ENCODE results near the gene SMIM41. TPM values are rescaled to one million over a fixed set of nuclear protein-coding genes. Genes with fewer than 3 reads are reported as not detected.

The SMIM41 gene
- total and polyA plus RNA-seq, 9 donors = 0.12 to 0.72 (median 0.23) TPM; not detected in 2

- Histone ChIP-seq H3K27ac (ENCODE audit: low read length) (peak overlapping the region; percentile 79), H3K27me3 (ENCODE audit: control insufficient read depth, insufficient read depth, low read length) (peaks cover 2% of the 10 kb centered on the region), H3K4me1 (ENCODE audit: control insufficient read depth, insufficient read depth, low read length) (peaks cover 45% of the 10 kb centered on the region), H3K9me3 (replicated peaks; ENCODE audit: control insufficient read depth, low read depth, low read length) (no peaks in the 10 kb centered on the region), H3K4me3 (ENCODE audit: low read length) (no peak overlapping the region), H3K36me3 (ENCODE audit: control insufficient read depth, insufficient read depth, low read length) (peaks cover 6% of the 10 kb centered on the region)
- peak; percentile 42 for DNase-seq
- WGBS (ENCODE audit: insufficient coverage) = 35% methylated on average over 16 of the region's 20 CpGs
Observed at GRCh38 chr12:52063082-52063924, 16.2 kb upstream of the SMIM41 start.

GRCh38 chr12:52063981-52064649 lies 15.4 kb upstream of the SMIM41 start:
- Histone ChIP-seq H3K27me3 (ENCODE audit: control insufficient read depth, insufficient read depth, low read length) (peaks cover 2% of the 10 kb centered on the region), H3K36me3 (ENCODE audit: control insufficient read depth, insufficient read depth, low read length) (peaks cover under 1% of the 10 kb centered on the region), H3K9me3 (replicated peaks; ENCODE audit: control insufficient read depth, low read depth, low read length) (no peaks in the 10 kb centered on the region), H3K4me3 (ENCODE audit: low read length) (no peak overlapping the region), H3K27ac (ENCODE audit: low read length) (peak overlapping the region; percentile 72), H3K4me1 (ENCODE audit: control insufficient read depth, insufficient read depth, low read length) (peaks cover 40% of the 10 kb centered on the region)
- 56% methylated on average over 8 of the region's 12 CpGs for WGBS (ENCODE audit: insufficient coverage)
- peak; percentile 63 for DNase-seq

GRCh38 chr12:52066346-52067080 lies 13.0 kb upstream of the SMIM41 start:
- Histone ChIP-seq H3K36me3 (ENCODE audit: control insufficient read depth, insufficient read depth, low read length) (no peaks in the 10 kb centered on the region), H3K4me3 (ENCODE audit: low read length) (no peak overlapping the region), H3K4me1 (ENCODE audit: control insufficient read depth, insufficient read depth, low read length) (peaks cover 54% of the 10 kb centered on the region), H3K27ac (ENCODE audit: low read length) (no peak overlapping the region), H3K9me3 (replicated peaks; ENCODE audit: control insufficient read depth, low read depth, low read length) (no peaks in the 10 kb centered on the region), H3K27me3 (ENCODE audit: control insufficient read depth, insufficient read depth, low read length) (peaks cover 2% of the 10 kb centered on the region)
- 76% methylated on average over 2 of the region's 8 CpGs for WGBS (ENCODE audit: insufficient coverage)
- DNase-seq = no peak

- Histone ChIP-seq H3K27me3 (ENCODE audit: control insufficient read depth, insufficient read depth, low read length) (peaks cover 2% of the 10 kb centered on the region), H3K27ac (ENCODE audit: low read length) (no peak overlapping the region), H3K4me3 (ENCODE audit: low read length) (no peak overlapping the region), H3K4me1 (ENCODE audit: control insufficient read depth, insufficient read depth, low read length) (peaks cover 52% of the 10 kb centered on the region), H3K9me3 (replicated peaks; ENCODE audit: control insufficient read depth, low read depth, low read length) (no peaks in the 10 kb centered on the region), H3K36me3 (ENCODE audit: control insufficient read depth, insufficient read depth, low read length) (peaks cover 3% of the 10 kb centered on the region)
- 62% methylated on average over 2 of the region's 3 CpGs for WGBS (ENCODE audit: insufficient coverage)
- DNase-seq = no peak
Observed at GRCh38 chr12:52067081-52067374, 12.5 kb upstream of the SMIM41 start.

GRCh38 chr12:52069327-52070184 lies 9.9 kb upstream of the SMIM41 start, which contains the start of gene ATG101:
Gene ATG101, plus strand, starts transcription at chr12:52069978. Its CDS starts 3,673 bp downstream, at chr12:52073651.
- H3K4me1 ChIP-seq (ENCODE audit: control insufficient read depth, insufficient read depth, low read length) = peaks cover 40% of the 10 kb centered on the region

GRCh38 chr12:52070185-52070925 lies 9.1 kb upstream of the SMIM41 start:
- H3K36me3 ChIP-seq (ENCODE audit: control insufficient read depth, insufficient read depth, low read length) = peaks cover 35% of the 10 kb centered on the region
- H3K27ac ChIP-seq (ENCODE audit: low read length) = peak overlapping the region; percentile 48
- H3K4me1 ChIP-seq (ENCODE audit: control insufficient read depth, insufficient read depth, low read length) = peaks cover 33% of the 10 kb centered on the region
- WGBS (ENCODE audit: insufficient coverage) = 2% methylated on average over 29 of the region's 37 CpGs
- peak overlapping the region; percentile 95 for H3K4me3 ChIP-seq (ENCODE audit: low read length)
- peaks cover 2% of the 10 kb centered on the region for H3K27me3 ChIP-seq (ENCODE audit: control insufficient read depth, insufficient read depth, low read length)
- no peaks in the 10 kb centered on the region for H3K9me3 ChIP-seq (replicated peaks; ENCODE audit: control insufficient read depth, low read depth, low read length)
- DNase-seq = no peak

More at GRCh38 chr12:52069327-52070184, 9.9 kb upstream of the SMIM41 start, which contains the start of gene ATG101:
- Histone ChIP-seq H3K36me3 (ENCODE audit: control insufficient read depth, insufficient read depth, low read length) (peaks cover 27% of the 10 kb centered on the region), H3K27me3 (ENCODE audit: control insufficient read depth, insufficient read depth, low read length) (peaks cover 2% of the 10 kb centered on the region), H3K4me3 (ENCODE audit: low read length) (peak within 1 kb of the TSS; percentile 95), H3K9me3 (replicated peaks; ENCODE audit: control insufficient read depth, low read depth, low read length) (no peaks in the 10 kb centered on the region), H3K27ac (ENCODE audit: low read length) (peak within 1 kb of the TSS; percentile 48)
- peak; percentile 98 for DNase-seq
- 0% methylated on average over 53 of the region's 60 CpGs for WGBS (ENCODE audit: insufficient coverage)

GRCh38 chr12:52073531-52074381 lies 5.7 kb upstream of the SMIM41 start:
- H3K4me3 ChIP-seq (ENCODE audit: low read length) = no peak overlapping the region
- H3K27ac ChIP-seq (ENCODE audit: low read length) = no peak overlapping the region
- no peaks in the 10 kb centered on the region for H3K9me3 ChIP-seq (replicated peaks; ENCODE audit: control insufficient read depth, low read depth, low read length)
- peaks cover 33% of the 10 kb centered on the region for H3K4me1 ChIP-seq (ENCODE audit: control insufficient read depth, insufficient read depth, low read length)
- 90% methylated on average over 14 of the region's 23 CpGs for WGBS (ENCODE audit: insufficient coverage)
- H3K36me3 ChIP-seq (ENCODE audit: control insufficient read depth, insufficient read depth, low read length) = peaks cover 65% of the 10 kb centered on the region
- no peaks in the 10 kb centered on the region for H3K27me3 ChIP-seq (ENCODE audit: control insufficient read depth, insufficient read depth, low read length)
- peak; percentile 57 for DNase-seq

GRCh38 chr12:52074971-52075724 lies 4.4 kb upstream of the SMIM41 start:
- Histone ChIP-seq H3K4me1 (ENCODE audit: control insufficient read depth, insufficient read depth, low read length) (peaks cover 37% of the 10 kb centered on the region), H3K27me3 (ENCODE audit: control insufficient read depth, insufficient read depth, low read length) (peaks cover 6% of the 10 kb centered on the region), H3K4me3 (ENCODE audit: low read length) (no peak overlapping the region), H3K36me3 (ENCODE audit: control insufficient read depth, insufficient read depth, low read length) (peaks cover 71% of the 10 kb centered on the region), H3K9me3 (replicated peaks; ENCODE audit: control insufficient read depth, low read depth, low read length) (no peaks in the 10 kb centered on the region), H3K27ac (ENCODE audit: low read length) (no peak overlapping the region)
- WGBS (ENCODE audit: insufficient coverage) = 100% methylated on average over 1 of the region's 3 CpGs
- DNase-seq = no peak

Data from muscle of leg (tissue), 11 donors.